ENCODE measurements around the gene ORM1.

Gene ORM1

DNA sequence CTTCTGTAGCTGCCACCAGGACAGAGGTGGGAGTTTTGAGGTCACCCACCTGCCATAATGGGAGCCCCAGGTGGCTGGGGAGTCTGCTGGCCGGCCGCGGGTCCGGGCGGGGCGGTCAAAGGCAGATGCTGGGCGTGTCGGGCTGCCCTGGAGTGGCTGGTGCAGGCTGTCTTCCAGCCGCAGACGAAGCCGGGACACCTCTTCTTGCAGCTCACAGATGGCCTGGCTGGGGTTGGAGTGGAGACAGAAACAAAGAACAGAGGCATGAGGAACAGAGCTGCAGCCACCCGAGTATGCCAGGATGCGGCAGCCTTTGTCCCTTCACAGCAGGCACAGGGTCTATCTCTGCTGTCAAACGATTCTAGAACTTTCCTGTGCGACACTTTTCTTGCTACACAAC is 24.8 kb downstream of the ORM1 start:
- Histone ChIP-seq H3K79me2 (ENCODE audit: control insufficient read depth, insufficient read depth, low read length, unreplicated experiment) (no peaks in the 10 kb centered on the region), H3K27ac (ENCODE audit: low read depth, low read length) (no peak overlapping the region), H2AFZ (ENCODE audit: low read length, unreplicated experiment) (no peak overlapping the region), H3K4me3 (ENCODE audit: low read depth, low read length) (no peak overlapping the region), H3K36me3 (ENCODE audit: insufficient read depth, low read length) (peaks cover 7% of the 10 kb centered on the region; the same call in 1 of the 2 replicates), H3K4me1 (ENCODE audit: control insufficient read depth, insufficient read depth, low read length, unreplicated experiment) (peaks cover 16% of the 10 kb centered on the region), H3K27me3 (ENCODE audit: insufficient read depth, low read length) (no peaks in the 10 kb centered on the region)

DNA sequence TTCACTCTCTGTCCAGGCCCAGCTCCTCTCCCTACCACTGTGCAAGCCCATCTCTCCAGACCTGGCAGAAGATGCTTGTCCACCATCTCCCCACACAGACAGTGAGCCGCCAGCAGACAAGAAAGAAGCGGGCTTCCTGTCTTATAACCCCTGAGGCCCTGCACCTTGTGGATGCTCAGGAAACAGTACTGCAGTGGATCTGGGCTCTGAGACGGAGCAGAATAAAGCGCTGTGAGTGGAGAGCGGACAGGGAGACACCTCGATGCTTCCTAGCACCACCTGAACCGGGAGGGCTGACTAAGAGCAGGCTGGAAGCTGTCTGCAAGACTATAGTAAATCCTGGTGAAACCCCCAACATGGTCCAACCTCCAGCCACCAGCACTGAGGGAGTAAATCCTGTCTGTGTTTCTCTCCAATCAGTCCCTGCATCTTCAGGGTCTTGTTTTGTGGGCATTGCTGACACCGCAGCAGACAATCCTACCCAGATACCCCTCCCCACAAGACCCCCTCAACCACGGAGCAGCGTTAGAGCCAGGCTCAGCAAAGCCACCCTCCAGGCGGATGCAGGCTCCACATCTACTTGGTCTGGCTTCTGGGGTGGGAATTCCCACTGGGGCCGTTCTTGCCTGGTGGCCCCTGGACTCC is 25.5 kb downstream of the ORM1 start:
- no peak overlapping the region for H3K4me3 ChIP-seq (ENCODE audit: low read depth, low read length)
- H3K79me2 ChIP-seq (ENCODE audit: control insufficient read depth, insufficient read depth, low read length, unreplicated experiment): no peaks in the 10 kb centered on the region
- H3K4me1 ChIP-seq (ENCODE audit: control insufficient read depth, insufficient read depth, low read length, unreplicated experiment): peaks cover 18% of the 10 kb centered on the region
- peaks cover 7% of the 10 kb centered on the region; the same call in 1 of the 2 replicates for H3K36me3 ChIP-seq (ENCODE audit: insufficient read depth, low read length)
- H3K27me3 ChIP-seq (ENCODE audit: insufficient read depth, low read length): no peaks in the 10 kb centered on the region
- peak overlapping the region; percentile 61 for H3K27ac ChIP-seq (ENCODE audit: low read depth, low read length)
- no peak overlapping the region for H2AFZ ChIP-seq (ENCODE audit: low read length, unreplicated experiment)

DNA sequence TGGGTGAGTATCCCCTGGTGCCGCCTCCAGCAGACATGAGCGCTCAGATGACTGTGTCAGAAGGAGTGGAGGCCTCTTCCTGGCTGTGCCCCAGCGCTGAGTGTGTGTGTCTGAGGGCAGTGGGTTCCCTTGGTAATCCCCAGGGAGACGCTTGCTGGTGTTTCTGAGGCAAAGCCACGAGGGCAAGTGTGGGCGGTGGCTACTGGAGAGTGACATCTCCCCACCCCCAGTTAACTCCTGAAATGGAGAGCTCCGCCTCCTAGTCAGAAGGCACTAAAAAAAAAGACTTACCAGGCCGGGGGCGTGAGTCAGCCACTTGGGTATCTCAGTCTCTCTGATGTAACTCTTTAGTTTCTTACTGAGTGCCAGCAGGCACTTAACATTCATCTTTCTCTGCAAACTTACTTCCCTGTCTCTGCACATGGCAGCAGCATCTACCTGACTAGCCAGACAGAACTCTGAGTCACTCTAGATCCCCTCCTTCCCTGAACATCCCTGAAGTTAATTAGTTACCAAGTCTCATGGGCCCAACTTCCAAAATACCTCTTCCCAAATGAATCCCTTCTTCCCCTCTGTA is 26.1 kb downstream of the ORM1 start:
- H3K27me3 ChIP-seq (ENCODE audit: insufficient read depth, low read length): no peaks in the 10 kb centered on the region
- peaks cover 21% of the 10 kb centered on the region for H3K4me1 ChIP-seq (ENCODE audit: control insufficient read depth, insufficient read depth, low read length, unreplicated experiment)
- H3K27ac ChIP-seq (ENCODE audit: low read depth, low read length): peak overlapping the region; percentile 61
- no peaks in the 10 kb centered on the region for H3K79me2 ChIP-seq (ENCODE audit: control insufficient read depth, insufficient read depth, low read length, unreplicated experiment)
- no peak overlapping the region for H3K4me3 ChIP-seq (ENCODE audit: low read depth, low read length)
- H3K36me3 ChIP-seq (ENCODE audit: insufficient read depth, low read length): peaks cover 10% of the 10 kb centered on the region; the same call in 1 of the 2 replicates
- H2AFZ ChIP-seq (ENCODE audit: low read length, unreplicated experiment): no peak overlapping the region

GRCh38 chr9:114349713-114350480 is 27.0 kb downstream of the ORM1 start:
- no peak overlapping the region for H2AFZ ChIP-seq (ENCODE audit: low read length, unreplicated experiment)
- peaks cover 10% of the 10 kb centered on the region; the same call in 1 of the 2 replicates for H3K36me3 ChIP-seq (ENCODE audit: insufficient read depth, low read length)
- peak overlapping the region; percentile 35; the same call in 1 of the 2 replicates for H3K27ac ChIP-seq (ENCODE audit: low read depth, low read length)
- H3K27me3 ChIP-seq (ENCODE audit: insufficient read depth, low read length): no peaks in the 10 kb centered on the region
- peaks cover 21% of the 10 kb centered on the region for H3K4me1 ChIP-seq (ENCODE audit: control insufficient read depth, insufficient read depth, low read length, unreplicated experiment)
- H3K79me2 ChIP-seq (ENCODE audit: control insufficient read depth, insufficient read depth, low read length, unreplicated experiment): no peaks in the 10 kb centered on the region
- no peak overlapping the region for H3K4me3 ChIP-seq (ENCODE audit: low read depth, low read length)

- H3K36me3 ChIP-seq (ENCODE audit: insufficient read depth, low read length): peaks cover 10% of the 10 kb centered on the region; the same call in 1 of the 2 replicates
- H2AFZ ChIP-seq (ENCODE audit: low read length, unreplicated experiment): no peak overlapping the region
- H3K27ac ChIP-seq (ENCODE audit: low read depth, low read length): no peak overlapping the region
- H3K79me2 ChIP-seq (ENCODE audit: control insufficient read depth, insufficient read depth, low read length, unreplicated experiment): no peaks in the 10 kb centered on the region
- H3K27me3 ChIP-seq (ENCODE audit: insufficient read depth, low read length): no peaks in the 10 kb centered on the region
- no peak overlapping the region for H3K4me3 ChIP-seq (ENCODE audit: low read depth, low read length)
- H3K4me1 ChIP-seq (ENCODE audit: control insufficient read depth, insufficient read depth, low read length, unreplicated experiment): peaks cover 21% of the 10 kb centered on the region
Observed at GRCh38 chr9:114350636-114351401, 27.9 kb downstream of the ORM1 start.

DNA sequence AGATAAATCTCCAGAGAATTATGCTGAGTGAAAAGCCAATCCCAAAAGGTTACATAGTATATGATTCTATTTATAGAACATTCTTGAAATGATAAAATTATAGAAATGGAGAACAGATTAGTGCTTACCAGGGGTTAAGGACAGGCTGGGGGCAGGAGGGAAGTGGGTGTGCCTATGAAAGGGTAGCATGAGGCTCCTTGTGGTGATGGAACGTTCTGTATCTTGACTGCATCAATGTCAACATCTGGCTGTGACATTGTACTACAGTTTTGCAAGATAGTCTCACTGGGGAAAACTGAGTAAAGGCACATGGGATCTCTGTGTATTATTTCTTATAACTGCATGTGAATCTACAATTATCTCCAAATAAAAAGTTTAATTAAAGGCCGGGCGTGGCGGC is 29.0 kb downstream of the ORM1 start:
- Histone ChIP-seq H3K36me3 (ENCODE audit: insufficient read depth, low read length) (peaks cover 3% of the 10 kb centered on the region; the same call in 1 of the 2 replicates), H3K27me3 (ENCODE audit: insufficient read depth, low read length) (no peaks in the 10 kb centered on the region), H3K27ac (ENCODE audit: low read depth, low read length) (no peak overlapping the region), H2AFZ (ENCODE audit: low read length, unreplicated experiment) (no peak overlapping the region), H3K4me1 (ENCODE audit: control insufficient read depth, insufficient read depth, low read length, unreplicated experiment) (peaks cover 21% of the 10 kb centered on the region), H3K79me2 (ENCODE audit: control insufficient read depth, insufficient read depth, low read length, unreplicated experiment) (no peaks in the 10 kb centered on the region), H3K4me3 (ENCODE audit: low read depth, low read length) (no peak overlapping the region)

DNA sequence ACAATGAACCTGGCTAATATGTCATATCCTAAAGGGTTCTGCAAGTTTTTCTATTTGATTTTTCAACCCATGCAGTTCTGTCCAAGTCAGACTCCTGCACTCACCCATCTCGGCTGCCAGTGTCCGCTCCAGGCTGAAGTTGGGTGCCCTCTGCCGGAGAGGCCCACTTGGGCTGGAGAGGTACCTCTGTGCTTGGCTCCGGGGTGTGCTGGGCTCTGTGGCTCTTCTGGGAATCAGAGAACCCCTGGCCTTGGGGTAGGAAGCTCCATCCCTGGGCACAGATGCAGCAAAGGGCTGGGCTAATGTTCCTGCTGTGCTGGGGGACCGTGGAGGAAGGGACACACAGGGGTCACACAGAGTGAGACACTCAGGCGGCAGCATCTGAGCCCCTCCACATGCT is 32.9 kb downstream of the ORM1 start:
- no peak overlapping the region for H3K4me3 ChIP-seq (ENCODE audit: low read depth, low read length)
- peaks cover 6% of the 10 kb centered on the region for H3K4me1 ChIP-seq (ENCODE audit: control insufficient read depth, insufficient read depth, low read length, unreplicated experiment)
- H3K27me3 ChIP-seq (ENCODE audit: insufficient read depth, low read length): no peaks in the 10 kb centered on the region
- no peak overlapping the region for H2AFZ ChIP-seq (ENCODE audit: low read length, unreplicated experiment)
- no peaks in the 10 kb centered on the region for H3K79me2 ChIP-seq (ENCODE audit: control insufficient read depth, insufficient read depth, low read length, unreplicated experiment)
- H3K36me3 ChIP-seq (ENCODE audit: insufficient read depth, low read length): peaks cover 11% of the 10 kb centered on the region; the same call in 1 of the 2 replicates
- H3K27ac ChIP-seq (ENCODE audit: low read depth, low read length): no peak overlapping the region

GRCh38 chr9:114356792-114357191 is 33.9 kb downstream of the ORM1 start:
- H3K27ac ChIP-seq (ENCODE audit: low read depth, low read length): no peak overlapping the region
- no peak overlapping the region for H3K4me3 ChIP-seq (ENCODE audit: low read depth, low read length)
- H2AFZ ChIP-seq (ENCODE audit: low read length, unreplicated experiment): no peak overlapping the region
- H3K36me3 ChIP-seq (ENCODE audit: insufficient read depth, low read length): peaks cover 18% of the 10 kb centered on the region
- H3K4me1 ChIP-seq (ENCODE audit: control insufficient read depth, insufficient read depth, low read length, unreplicated experiment): peaks cover 6% of the 10 kb centered on the region
- H3K79me2 ChIP-seq (ENCODE audit: control insufficient read depth, insufficient read depth, low read length, unreplicated experiment): no peaks in the 10 kb centered on the region
- no peaks in the 10 kb centered on the region for H3K27me3 ChIP-seq (ENCODE audit: insufficient read depth, low read length)

DNA sequence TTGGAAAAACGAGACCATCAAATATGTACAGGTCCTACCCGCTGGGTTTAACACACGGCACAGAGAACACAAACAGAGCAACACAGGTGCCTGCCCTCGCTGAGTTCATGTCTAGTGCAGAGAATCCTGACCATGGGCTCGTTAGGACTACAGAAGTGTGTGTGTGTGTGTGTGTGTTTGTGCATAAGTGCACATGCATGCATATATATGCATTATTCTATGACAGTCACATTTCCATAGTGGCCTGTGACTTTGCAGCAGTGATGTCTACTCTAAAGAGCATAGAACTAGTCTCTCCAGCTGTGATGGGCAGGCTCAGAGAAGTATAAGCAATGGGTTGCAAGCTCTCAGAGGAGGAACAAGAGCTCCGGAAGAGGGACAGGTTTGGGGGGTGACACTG is 34.5 kb downstream of the ORM1 start:
- peaks cover 6% of the 10 kb centered on the region for H3K4me1 ChIP-seq (ENCODE audit: control insufficient read depth, insufficient read depth, low read length, unreplicated experiment)
- H3K27ac ChIP-seq (ENCODE audit: low read depth, low read length): no peak overlapping the region
- H3K36me3 ChIP-seq (ENCODE audit: insufficient read depth, low read length): peaks cover 18% of the 10 kb centered on the region

DNA sequence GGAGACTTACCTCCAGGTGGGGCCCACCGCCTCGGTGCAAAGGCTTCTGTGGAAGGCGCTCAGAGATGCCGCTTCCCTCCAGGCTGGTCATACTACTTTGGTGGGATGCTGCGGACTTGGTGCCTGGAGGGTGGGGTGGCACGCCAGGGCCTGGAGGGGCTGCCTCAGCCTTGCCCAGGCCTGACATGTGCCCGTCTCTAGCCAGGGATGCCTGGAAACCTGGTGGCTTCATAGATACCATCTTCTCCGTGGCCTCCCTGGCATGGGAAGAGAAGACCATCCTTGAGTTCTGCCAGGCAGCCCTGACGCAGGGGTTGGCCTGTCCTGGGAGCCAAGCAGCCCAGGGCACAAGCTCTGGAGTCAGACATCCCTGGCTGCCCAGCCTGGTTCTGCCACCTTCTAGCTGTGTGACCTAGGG is 35.0 kb downstream of the ORM1 start:
- H3K27me3 ChIP-seq (ENCODE audit: insufficient read depth, low read length): no peaks in the 10 kb centered on the region
- H3K27ac ChIP-seq (ENCODE audit: low read depth, low read length): no peak overlapping the region
- peaks cover 18% of the 10 kb centered on the region for H3K36me3 ChIP-seq (ENCODE audit: insufficient read depth, low read length)
- no peak overlapping the region for H2AFZ ChIP-seq (ENCODE audit: low read length, unreplicated experiment)
- H3K79me2 ChIP-seq (ENCODE audit: control insufficient read depth, insufficient read depth, low read length, unreplicated experiment): no peaks in the 10 kb centered on the region
- no peak overlapping the region for H3K4me3 ChIP-seq (ENCODE audit: low read depth, low read length)
- H3K4me1 ChIP-seq (ENCODE audit: control insufficient read depth, insufficient read depth, low read length, unreplicated experiment): peaks cover 7% of the 10 kb centered on the region

More for the DNA sequence above, 34.5 kb downstream of the ORM1 start:
- Histone ChIP-seq H3K4me3 (ENCODE audit: low read depth, low read length) (no peak overlapping the region), H3K27me3 (ENCODE audit: insufficient read depth, low read length) (no peaks in the 10 kb centered on the region), H3K79me2 (ENCODE audit: control insufficient read depth, insufficient read depth, low read length, unreplicated experiment) (no peaks in the 10 kb centered on the region), H2AFZ (ENCODE audit: low read length, unreplicated experiment) (no peak overlapping the region)

Data from ACC112 (cell line).